Thyroid gland (tissue), 4 donors: ENCODE data around the gene PYGM.

Experiments used
- CTCF ChIP-seq, 6 experiments: fragments of 200-600 bp in 3 of 6; fragments of 450-650 bp in 3 of 6; sonication (generic) in 3 of 6; IDR thresholded peaks; one replicate each; pipeline ENCODE4 v1.5.1; 2016 to 2019; ENCODE audit warnings: antibody characterized with exemption in 6 of 6, mild to moderate bottlenecking in 2 of 6, inconsistent platforms in 1 of 6, moderate library complexity in 1 of 6
- POLR2A ChIP-seq, 2 donors: fragments of 450-650 bp; IDR thresholded peaks; one replicate each; pipeline ENCODE4 v1.6.1; 2017; ENCODE audit warnings: antibody characterized with exemption in 2 of 2, mild to moderate bottlenecking in 2 of 2, moderate library complexity in 1 of 2

DNA sequence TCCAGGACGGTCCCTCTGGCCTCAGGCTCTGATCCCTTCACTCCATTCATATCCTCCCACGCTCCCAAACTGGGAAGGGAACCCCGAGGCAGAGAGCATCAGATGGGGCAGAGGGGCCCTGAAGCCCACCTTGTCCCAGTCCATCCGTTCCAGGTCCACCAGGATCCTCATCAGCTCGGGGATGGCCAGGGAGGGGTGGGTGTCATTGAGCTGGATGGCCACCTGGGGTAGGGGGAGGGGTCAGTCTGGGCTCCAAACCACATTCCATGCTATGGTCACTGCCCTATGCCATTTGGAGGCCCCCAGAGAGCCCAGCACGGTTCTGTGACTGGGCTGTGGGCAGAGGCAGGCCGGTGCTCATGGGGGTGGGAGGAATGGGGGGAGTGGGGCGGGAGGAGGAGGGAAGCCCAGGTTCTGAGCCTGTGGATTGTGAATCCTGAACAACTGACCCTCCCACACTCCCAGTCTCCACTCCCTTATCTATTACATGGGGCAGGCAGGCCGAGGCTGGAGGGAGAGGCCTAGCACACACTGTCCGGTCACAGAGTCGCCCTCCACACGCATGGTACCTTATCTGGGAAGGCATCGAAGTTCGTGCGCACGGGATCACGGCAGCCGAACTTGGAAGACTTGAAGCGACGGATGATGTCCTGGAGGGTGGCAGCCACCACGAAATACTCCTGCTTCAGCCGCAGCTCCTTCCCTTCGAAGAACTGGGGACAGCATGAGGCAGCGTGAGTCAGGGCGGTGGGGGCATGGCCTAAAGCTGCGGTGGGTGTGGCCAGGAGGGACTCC, 5.5 kb downstream of the PYGM start:
- TF ChIP-seq CTCF (IDR thresholded peaks at IDR 0.05), result no peak
- no peak for TF ChIP-seq POLR2A (IDR thresholded peaks at IDR 0.05)
